HepG2 (cell line): ENCODE results near the gene SLC38A9. TPM values are rescaled to one million over a fixed set of nuclear protein-coding genes. Genes with fewer than 3 reads are reported as not detected.

ENCODE experiments used
- ESRRA ChIP-seq: sonication (generic); formaldehyde crosslinking; IDR thresholded peaks from 2 replicates; pipeline ENCODE4 v1.5.1; 2020; ENCODE audit warnings: mild to moderate bottlenecking, low read depth, missing genetic modification reagents
- ETV5 ChIP-seq: IDR thresholded peaks from 2 replicates; pipeline ENCODE4 v1.6.1; 2018; ENCODE audit warnings: missing biosample characterization, missing genetic modification reagents, inconsistent platforms, borderline replicate concordance
- KDM1A ChIP-seq: IDR thresholded peaks from 2 replicates; pipeline ENCODE4 v1.6.1; 2016; ENCODE audit warnings: missing compliant biosample characterization
- RBM39 ChIP-seq: fragments of 200-400 bp; formaldehyde crosslinking; IDR thresholded peaks from one replicate; pipeline ENCODE4 v1.6.1; 2018; ENCODE audit warnings: antibody characterized with exemption, mild to moderate bottlenecking, low read depth, low read length; ENCODE audit not compliant: poor library complexity, severe bottlenecking
- SP5 ChIP-seq: IDR thresholded peaks from 2 replicates; pipeline ENCODE4 v1.6.1; 2016; ENCODE audit warnings: low read depth, borderline replicate concordance
- TEAD3 ChIP-seq: optimal IDR thresholded peaks from 2 replicates; pipeline ENCODE3; 2016; ENCODE audit warnings: borderline replicate concordance
- ZNF205 ChIP-seq: IDR thresholded peaks from 2 replicates; pipeline ENCODE4 v1.6.1; 2018; ENCODE audit warnings: missing biosample characterization, missing genetic modification reagents
- ZNF234 ChIP-seq: sonication (generic); formaldehyde crosslinking; conservative IDR thresholded peaks from 2 replicates; pipeline ENCODE4 v1.5.1; 2020; ENCODE audit warnings: mild to moderate bottlenecking, missing genetic modification reagents
- ZNF367 ChIP-seq: sonication (generic); formaldehyde crosslinking; IDR thresholded peaks from 2 replicates; pipeline ENCODE4 v1.4.0; 2020; ENCODE audit warnings: missing genetic modification reagents, borderline replicate concordance
- ZNF460 ChIP-seq: sonication (generic); formaldehyde crosslinking; IDR thresholded peaks from 2 replicates; pipeline ENCODE4 v1.5.1; 2020; ENCODE audit warnings: missing genetic modification reagents, mild to moderate bottlenecking, borderline replicate concordance
- polyA plus RNA-seq, 8 experiments: library from polyadenylated mRNA; depleted of rRNA in 3 of 8; stranded (reverse) in 7 of 8; unstranded in 1 of 8; fragments of >200 nt; fragmentation: Illumina TruSeq in 4 of 8; extraction: Trizol in 4 of 8; gene quantifications; 2 replicates each; pipeline versions ENCODE4 v1.2.1 to v1.2.3, GENCODE V29; 2011 to 2016; ENCODE audit warnings: low read depth in 4 of 8, missing spikeins in 1 of 8, mixed read lengths in 1 of 8; ENCODE audit not compliant: insufficient read depth in 1 of 8
- total RNA-seq, 5 experiments: library from RNA; depleted of rRNA; stranded (reverse); fragments of >200 nt; fragmentation: Illumina TruSeq; extraction: Trizol; gene quantifications; 2 replicates each; pipeline ENCODE4 v1.2.3, GENCODE V29; 2016; ENCODE audit warnings: low read depth in 1 of 5
- TF ChIP-seq, protein P1 (sequence below): sonication (generic); formaldehyde crosslinking; IDR thresholded peaks from 2 replicates; pipeline ENCODE4 v1.8.0; 2022; ENCODE audit warnings: mild to moderate bottlenecking, missing genetic modification reagents, moderate library complexity
- TF ChIP-seq, protein P2 (sequence below): sonication (generic); formaldehyde crosslinking; IDR thresholded peaks from 2 replicates; pipeline ENCODE4 v1.5.1; 2020; ENCODE audit warnings: missing genetic modification reagents, mild to moderate bottlenecking, borderline replicate concordance
- TF ChIP-seq, protein P3 (sequence below): IDR thresholded peaks from 2 replicates; pipeline ENCODE4 v1.6.1; 2016; ENCODE audit warnings: missing compliant biosample characterization, missing genetic modification reagents, borderline replicate concordance
- TF ChIP-seq, protein P4 (sequence below): sonication (generic); formaldehyde crosslinking; IDR thresholded peaks from 2 replicates; pipeline ENCODE4 v1.5.0; 2020; ENCODE audit warnings: mild to moderate bottlenecking, missing genetic modification reagents, borderline replicate concordance
- TF ChIP-seq, protein P5 (sequence below): IDR thresholded peaks from 2 replicates; pipeline ENCODE4 v1.6.1; 2016; ENCODE audit warnings: control low read depth
- TF ChIP-seq, protein P6 (sequence below): conservative IDR thresholded peaks from 2 replicates; pipeline ENCODE4 v1.6.1; 2018; ENCODE audit warnings: missing genetic modification reagents

Gene SLC38A9
- total and polyA plus RNA-seq, 2 of the 13 experiments (the other 11 are each of a cell fraction or from before 2014, with no cell fraction given) = 19.3 to 36.0 TPM

DNA sequence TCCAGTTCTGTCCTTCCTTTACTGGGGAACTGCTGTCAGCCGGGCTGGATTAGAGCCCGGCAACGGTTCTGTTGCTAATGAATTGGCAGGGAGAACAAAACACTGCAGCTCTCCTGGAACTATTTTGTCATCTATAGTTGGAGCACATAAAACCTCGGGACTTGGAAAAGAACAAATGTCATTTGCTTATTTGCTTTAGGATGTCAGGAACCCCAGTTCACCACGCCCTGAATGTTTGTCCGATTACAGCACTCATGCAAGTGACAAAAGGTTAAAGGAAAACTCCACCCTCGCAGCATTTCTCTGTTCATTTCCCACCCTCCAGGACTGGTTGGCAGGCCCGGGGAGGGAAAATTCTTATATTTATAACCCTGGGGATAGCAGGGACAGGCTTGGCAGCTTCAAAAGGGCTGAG is 110.9 kb downstream of the SLC38A9 start (continued):
- TF ChIP-seq, protein P1, sequence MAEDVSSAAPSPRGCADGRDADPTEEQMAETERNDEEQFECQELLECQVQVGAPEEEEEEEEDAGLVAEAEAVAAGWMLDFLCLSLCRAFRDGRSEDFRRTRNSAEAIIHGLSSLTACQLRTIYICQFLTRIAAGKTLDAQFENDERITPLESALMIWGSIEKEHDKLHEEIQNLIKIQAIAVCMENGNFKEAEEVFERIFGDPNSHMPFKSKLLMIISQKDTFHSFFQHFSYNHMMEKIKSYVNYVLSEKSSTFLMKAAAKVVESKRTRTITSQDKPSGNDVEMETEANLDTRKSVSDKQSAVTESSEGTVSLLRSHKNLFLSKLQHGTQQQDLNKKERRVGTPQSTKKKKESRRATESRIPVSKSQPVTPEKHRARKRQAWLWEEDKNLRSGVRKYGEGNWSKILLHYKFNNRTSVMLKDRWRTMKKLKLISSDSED (CRISPR knock-in tag) = no peak
- TF ChIP-seq SP5 (CRISPR knock-in tag) (peak; percentile 92), ZNF367 (no peak), ESRRA (CRISPR knock-in tag) (no peak), ZNF205 (no peak), ZNF460 (CRISPR knock-in tag) (no peak), ETV5 (peak; percentile 11; the same call in 1 of the 2 replicates), RBM39 (no peak), ZNF234 (no peak), KDM1A (CRISPR knock-in tag) (no peak), TEAD3 (CRISPR knock-in tag) (peak; percentile 33)
- TF ChIP-seq, protein P2, sequence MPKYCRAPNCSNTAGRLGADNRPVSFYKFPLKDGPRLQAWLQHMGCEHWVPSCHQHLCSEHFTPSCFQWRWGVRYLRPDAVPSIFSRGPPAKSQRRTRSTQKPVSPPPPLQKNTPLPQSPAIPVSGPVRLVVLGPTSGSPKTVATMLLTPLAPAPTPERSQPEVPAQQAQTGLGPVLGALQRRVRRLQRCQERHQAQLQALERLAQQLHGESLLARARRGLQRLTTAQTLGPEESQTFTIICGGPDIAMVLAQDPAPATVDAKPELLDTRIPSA (CRISPR knock-in tag) = no peak
- TF ChIP-seq, protein P3, sequence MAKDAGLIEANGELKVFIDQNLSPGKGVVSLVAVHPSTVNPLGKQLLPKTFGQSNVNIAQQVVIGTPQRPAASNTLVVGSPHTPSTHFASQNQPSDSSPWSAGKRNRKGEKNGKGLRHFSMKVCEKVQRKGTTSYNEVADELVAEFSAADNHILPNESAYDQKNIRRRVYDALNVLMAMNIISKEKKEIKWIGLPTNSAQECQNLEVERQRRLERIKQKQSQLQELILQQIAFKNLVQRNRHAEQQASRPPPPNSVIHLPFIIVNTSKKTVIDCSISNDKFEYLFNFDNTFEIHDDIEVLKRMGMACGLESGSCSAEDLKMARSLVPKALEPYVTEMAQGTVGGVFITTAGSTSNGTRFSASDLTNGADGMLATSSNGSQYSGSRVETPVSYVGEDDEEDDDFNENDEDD (CRISPR knock-in tag) = no peak
- TF ChIP-seq, protein P4, sequence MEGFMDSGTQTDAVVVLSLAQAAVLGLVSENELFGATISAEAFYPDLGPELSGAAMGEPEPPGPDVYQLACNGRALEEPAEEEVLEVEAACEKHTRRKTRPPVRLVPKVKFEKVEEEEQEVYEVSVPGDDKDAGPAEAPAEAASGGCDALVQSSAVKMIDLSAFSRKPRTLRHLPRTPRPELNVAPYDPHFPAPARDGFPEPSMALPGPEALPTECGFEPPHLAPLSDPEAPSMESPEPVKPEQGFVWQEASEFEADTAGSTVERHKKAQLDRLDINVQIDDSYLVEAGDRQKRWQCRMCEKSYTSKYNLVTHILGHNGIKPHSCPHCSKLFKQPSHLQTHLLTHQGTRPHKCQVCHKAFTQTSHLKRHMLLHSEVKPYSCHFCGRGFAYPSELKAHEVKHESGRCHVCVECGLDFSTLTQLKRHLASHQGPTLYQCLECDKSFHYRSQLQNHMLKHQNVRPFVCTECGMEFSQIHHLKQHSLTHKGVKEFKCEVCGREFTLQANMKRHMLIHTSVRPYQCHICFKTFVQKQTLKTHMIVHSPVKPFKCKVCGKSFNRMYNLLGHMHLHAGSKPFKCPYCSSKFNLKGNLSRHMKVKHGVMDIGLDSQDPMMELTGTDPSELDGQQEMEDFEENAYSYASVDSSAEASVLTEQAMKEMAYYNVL (CRISPR knock-in tag) = no peak
- TF ChIP-seq, protein P5, sequence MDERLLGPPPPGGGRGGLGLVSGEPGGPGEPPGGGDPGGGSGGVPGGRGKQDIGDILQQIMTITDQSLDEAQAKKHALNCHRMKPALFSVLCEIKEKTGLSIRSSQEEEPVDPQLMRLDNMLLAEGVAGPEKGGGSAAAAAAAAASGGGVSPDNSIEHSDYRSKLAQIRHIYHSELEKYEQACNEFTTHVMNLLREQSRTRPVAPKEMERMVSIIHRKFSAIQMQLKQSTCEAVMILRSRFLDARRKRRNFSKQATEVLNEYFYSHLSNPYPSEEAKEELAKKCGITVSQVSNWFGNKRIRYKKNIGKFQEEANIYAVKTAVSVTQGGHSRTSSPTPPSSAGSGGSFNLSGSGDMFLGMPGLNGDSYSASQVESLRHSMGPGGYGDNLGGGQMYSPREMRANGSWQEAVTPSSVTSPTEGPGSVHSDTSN (CRISPR knock-in tag) = no peak
- TF ChIP-seq, protein P6, sequence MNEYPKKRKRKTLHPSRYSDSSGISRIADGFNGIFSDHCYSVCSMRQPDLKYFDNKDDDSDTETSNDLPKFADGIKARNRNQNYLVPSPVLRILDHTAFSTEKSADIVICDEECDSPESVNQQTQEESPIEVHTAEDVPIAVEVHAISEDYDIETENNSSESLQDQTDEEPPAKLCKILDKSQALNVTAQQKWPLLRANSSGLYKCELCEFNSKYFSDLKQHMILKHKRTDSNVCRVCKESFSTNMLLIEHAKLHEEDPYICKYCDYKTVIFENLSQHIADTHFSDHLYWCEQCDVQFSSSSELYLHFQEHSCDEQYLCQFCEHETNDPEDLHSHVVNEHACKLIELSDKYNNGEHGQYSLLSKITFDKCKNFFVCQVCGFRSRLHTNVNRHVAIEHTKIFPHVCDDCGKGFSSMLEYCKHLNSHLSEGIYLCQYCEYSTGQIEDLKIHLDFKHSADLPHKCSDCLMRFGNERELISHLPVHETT = no peak
